ENCODE data around the gene SLC16A7.
"Not testable (repeated sequence)": the region's sequence is repeated elsewhere in the genome, so short reads cannot be mapped to it uniquely, and the experiment has no call there.

SLC16A7 gene

GRCh38 chr12:59595883-59596540 lies at the start of gene SLC16A7:
Gene SLC16A7, plus strand, starts transcription at chr12:59596029. Its CDS starts 108,773 bp downstream, at chr12:59704802.
- peak; percentile 77 for DNase-seq (ENCODE audit: low read depth)

- DNase-seq (ENCODE audit: low read depth) = no peak
Observed at GRCh38 chr12:59548930-59549329, 46.9 kb upstream of the SLC16A7 start.

GRCh38 chr12:59559696-59560095 lies 36.1 kb upstream of the SLC16A7 start:
- no peak for DNase-seq (ENCODE audit: low read depth)

- no peak for DNase-seq (ENCODE audit: low read depth)
Observed at GRCh38 chr12:59570145-59570544, 25.7 kb upstream of the SLC16A7 start.

- no peak for DNase-seq (ENCODE audit: low read depth)
Observed at GRCh38 chr12:59574406-59574805, 21.4 kb upstream of the SLC16A7 start.

GRCh38 chr12:59575826-59576225 lies 20.0 kb upstream of the SLC16A7 start:
- no peak for DNase-seq (ENCODE audit: low read depth)

GRCh38 chr12:59578254-59578653 lies 17.6 kb upstream of the SLC16A7 start:
- no peak for DNase-seq (ENCODE audit: low read depth)

- DNase-seq (ENCODE audit: low read depth) = no peak
Observed at GRCh38 chr12:59579631-59580030, 16.2 kb upstream of the SLC16A7 start.

GRCh38 chr12:59580050-59580449 lies 15.8 kb upstream of the SLC16A7 start:
- DNase-seq (ENCODE audit: low read depth) = no peak

GRCh38 chr12:59583003-59583712 lies 12.7 kb upstream of the SLC16A7 start:
- no peak for DNase-seq (ENCODE audit: low read depth)

- DNase-seq (ENCODE audit: low read depth) = no peak
Observed at GRCh38 chr12:59587710-59588109, 8.1 kb upstream of the SLC16A7 start.

GRCh38 chr12:59593761-59594160 lies 2.1 kb upstream of the SLC16A7 start:
- DNase-seq (ENCODE audit: low read depth) = no peak

GRCh38 chr12:59594943-59595500 lies 807 bp upstream of the SLC16A7 start:
- DNase-seq (ENCODE audit: low read depth) = no peak

GRCh38 chr12:59595565-59595882 lies 305 bp upstream of the SLC16A7 start:
- no peak for DNase-seq (ENCODE audit: low read depth)

- peak; percentile 13 for DNase-seq (ENCODE audit: low read depth)
Observed at GRCh38 chr12:59597385-59597781, 1.6 kb downstream of the SLC16A7 start.

- DNase-seq (ENCODE audit: low read depth) = no peak
Observed at GRCh38 chr12:59600171-59600570, 4.3 kb downstream of the SLC16A7 start.

GRCh38 chr12:59603754-59604153 lies 7.9 kb downstream of the SLC16A7 start:
- no peak for DNase-seq (ENCODE audit: low read depth)

- not testable (repeated sequence) for DNase-seq (ENCODE audit: low read depth)
Observed at GRCh38 chr12:59612823-59613434, 17.1 kb downstream of the SLC16A7 start.

- DNase-seq (ENCODE audit: low read depth) = no peak
Observed at GRCh38 chr12:59615392-59616165, 19.8 kb downstream of the SLC16A7 start.

- DNase-seq (ENCODE audit: low read depth) = no peak
Observed at GRCh38 chr12:59619461-59620240, 23.8 kb downstream of the SLC16A7 start.

GRCh38 chr12:59620326-59620725 lies 24.5 kb downstream of the SLC16A7 start:
- no peak for DNase-seq (ENCODE audit: low read depth)

Measured in T-helper 22 cell (primary cell).